HG03135 (cell line): ENCODE data around the gene AFF2.

Experiments used
- ATAC-seq: cut with Tn5 transposase; IDR thresholded peaks from one replicate; pipeline ENCODE4 v1.9.1; 2021; ENCODE audit warnings: mild to moderate bottlenecking, moderate library complexity; ENCODE audit not compliant: unreplicated experiment

Gene AFF2

DNA sequence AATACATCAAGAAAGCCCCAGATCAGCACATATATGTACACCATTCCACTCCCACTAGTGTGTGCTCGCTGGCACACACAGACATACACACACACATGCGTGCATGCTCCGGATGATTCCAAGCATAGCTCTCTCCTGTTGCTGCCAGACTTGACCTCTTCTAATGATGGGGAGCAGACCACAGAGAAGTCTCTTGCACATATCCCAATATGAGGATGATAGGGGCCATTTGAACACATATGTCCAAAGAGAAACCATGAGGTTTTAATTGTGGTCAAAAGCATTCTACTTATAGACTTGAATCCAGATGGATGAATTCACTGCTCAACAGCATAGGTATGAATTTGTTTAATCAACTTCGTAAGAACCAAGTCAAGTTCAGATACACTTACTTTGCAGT lies 214.9 kb downstream of the AFF2 start:
- no peak for ATAC-seq

DNA sequence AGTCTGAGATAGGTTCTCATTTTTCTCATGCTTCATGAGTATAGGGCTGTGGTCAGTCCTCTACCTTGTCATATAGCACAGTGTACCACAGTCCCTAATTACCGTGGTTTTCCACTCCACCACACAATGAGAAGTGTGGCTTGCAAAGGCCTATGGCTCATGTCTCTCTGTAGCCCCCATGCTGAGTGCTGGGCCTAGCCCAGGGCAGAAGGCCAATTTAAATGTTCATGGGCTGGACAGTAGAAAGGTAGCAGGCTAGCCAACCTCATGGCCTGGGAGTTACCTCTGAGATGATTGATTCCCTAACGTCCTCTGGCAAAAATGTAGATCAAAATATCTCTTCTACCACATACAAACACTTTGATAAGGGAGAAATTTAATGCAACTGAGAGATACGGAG lies 222.5 kb downstream of the AFF2 start:
- no peak for ATAC-seq

DNA sequence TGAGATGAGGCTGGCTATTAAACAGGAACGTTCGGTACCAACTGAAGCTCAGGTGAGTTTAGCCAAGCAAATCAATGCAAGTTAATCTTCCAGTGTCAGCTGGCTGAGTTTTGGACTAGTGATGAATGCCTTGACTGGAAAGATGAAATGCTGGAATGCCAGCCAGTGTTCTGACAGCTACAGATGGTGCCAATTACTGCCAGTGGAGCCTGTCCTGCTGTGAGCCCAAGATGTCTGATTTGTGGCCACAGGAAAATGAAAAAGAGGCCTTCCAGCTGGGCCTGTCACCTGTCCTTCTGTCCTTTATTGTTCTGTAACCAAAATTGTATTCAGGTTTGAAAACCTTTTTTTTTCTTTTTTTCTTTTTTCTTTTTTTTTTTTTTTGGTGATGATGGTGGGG lies 223.1 kb downstream of the AFF2 start:
- ATAC-seq: no peak

DNA sequence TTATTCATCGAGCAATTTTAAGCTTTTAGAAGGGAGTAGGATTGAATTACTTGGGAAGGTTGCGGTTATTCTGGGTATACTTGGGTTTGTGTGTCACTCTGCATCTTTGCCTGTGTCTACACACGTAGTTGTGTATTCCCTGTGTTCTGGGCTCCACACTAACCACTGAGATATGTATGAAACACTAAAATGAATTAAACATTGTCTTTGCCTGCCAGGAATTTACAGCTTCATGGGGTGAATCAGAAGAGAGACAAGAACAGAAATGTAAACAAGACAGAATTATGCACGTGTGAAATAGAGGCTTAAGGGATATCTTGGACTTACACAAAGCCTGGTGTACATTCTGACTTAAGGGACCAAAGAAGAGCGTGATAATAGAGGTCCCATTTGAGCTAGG lies 228.5 kb downstream of the AFF2 start:
- ATAC-seq: no peak

DNA sequence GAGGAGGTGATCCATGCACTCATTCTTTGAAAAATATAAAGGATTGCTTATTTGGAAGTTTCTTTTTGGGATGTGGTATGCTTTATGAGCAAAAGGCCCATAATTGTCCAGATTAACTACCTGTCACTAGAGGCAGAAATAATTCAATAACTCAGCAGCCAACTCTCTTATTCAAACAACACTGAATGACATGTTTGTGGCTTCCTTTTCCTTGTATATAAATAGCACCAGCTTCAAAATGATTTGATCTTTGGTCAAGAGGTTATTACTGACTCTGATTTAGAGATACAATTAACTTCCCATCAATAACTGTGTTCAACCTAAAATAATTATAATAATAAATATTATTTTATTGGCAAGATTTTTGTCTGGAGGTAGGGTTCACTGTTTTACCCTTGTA lies 232.3 kb downstream of the AFF2 start:
- no peak for ATAC-seq

- ATAC-seq: no peak
These were observed 241.0 kb downstream of the AFF2 start for GRCh38 chrX:148741441-148741840.

DNA sequence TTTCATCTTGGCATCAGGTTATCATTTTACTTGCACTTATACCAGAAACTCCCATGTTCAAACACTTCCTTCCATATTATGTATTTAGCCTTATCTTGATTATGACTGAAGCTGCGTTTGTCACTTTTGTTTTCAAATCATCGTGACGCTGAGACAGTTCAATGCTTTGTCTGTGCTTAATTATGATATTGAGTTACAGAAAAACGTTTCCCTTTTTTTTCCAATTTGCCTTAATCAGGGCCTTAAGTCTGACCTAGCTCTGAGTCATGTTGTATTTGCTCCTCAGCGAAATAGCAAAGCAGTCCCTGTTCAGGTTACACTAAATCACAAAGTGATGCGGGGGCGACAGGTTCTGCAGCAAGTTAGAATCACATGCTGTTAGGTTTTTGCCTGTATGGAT lies 254.7 kb downstream of the AFF2 start:
- no peak for ATAC-seq

GRCh38 chrX:148763896-148764295 lies 263.5 kb downstream of the AFF2 start:
- ATAC-seq: no peak

- ATAC-seq: no peak
These were observed 267.9 kb downstream of the AFF2 start for GRCh38 chrX:148768296-148768695.

- no peak for ATAC-seq
These were observed 271.0 kb downstream of the AFF2 start for GRCh38 chrX:148771440-148771839.

DNA sequence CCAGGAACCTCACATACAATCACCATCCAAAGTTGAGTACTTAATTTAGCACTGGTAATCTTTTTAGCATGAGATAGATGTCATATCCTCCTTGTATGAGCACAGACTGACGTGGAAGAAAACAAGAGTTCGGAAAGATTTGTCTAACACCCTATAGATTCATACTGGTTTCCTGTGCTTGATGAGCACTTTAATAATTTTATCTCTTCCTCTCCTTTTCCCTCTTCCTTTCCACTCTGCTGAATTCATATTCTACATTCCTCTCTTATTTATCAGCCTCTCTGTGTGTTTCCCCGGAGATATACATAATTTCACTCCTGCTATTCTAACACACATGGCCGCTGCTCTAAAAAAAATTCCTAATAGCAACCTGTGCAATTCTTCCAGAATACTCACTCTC lies 273.9 kb downstream of the AFF2 start:
- no peak for ATAC-seq

GRCh38 chrX:148784137-148784536 lies 283.7 kb downstream of the AFF2 start:
- no peak for ATAC-seq

DNA sequence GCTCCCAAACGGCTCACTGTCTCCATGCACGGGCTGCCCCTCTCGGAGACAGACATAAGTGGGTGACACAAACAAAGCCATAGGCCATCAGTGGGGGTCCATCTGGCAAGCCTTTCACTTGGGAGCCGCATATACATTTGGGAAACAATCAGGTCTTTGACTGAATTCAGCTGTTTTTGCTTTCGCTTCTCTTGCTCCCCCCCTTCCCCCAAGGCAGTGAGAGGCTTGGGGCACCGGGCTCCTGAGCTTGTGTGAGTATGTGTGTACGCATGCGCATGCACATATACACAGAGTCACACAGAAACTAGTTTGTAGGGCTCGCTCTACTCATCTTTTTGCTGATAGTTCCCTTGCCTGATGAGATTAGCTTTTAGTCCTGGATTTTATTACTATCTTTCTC lies 284.4 kb downstream of the AFF2 start:
- no peak for ATAC-seq

DNA sequence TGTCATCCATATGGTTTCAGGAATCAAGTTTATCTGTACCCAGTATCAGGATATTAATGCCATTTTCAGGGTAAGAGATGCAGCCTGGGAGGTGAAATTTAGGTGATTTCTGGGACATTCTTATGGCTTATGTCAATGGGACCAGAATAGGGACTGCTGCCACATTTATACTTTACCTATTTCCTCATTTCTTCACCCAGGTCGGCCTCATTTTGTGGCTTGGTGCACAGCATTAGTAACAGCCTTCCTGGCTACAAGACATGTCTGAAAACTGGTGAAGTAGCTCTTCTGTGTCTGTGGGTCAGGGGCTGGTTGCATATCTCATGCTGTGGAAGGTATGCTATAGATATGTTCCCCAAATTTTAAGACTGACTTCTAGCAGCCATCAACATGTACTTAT lies 284.8 kb downstream of the AFF2 start:
- ATAC-seq: no peak

- no peak for ATAC-seq
These were observed 288.0 kb downstream of the AFF2 start for GRCh38 chrX:148788449-148788848.

- ATAC-seq: no peak
These were observed 293.9 kb downstream of the AFF2 start for GRCh38 chrX:148794350-148794749.

GRCh38 chrX:148804579-148805355 lies 304.4 kb downstream of the AFF2 start:
- no peak for ATAC-seq

GRCh38 chrX:148806145-148806870 lies 305.9 kb downstream of the AFF2 start:
- no peak for ATAC-seq

DNA sequence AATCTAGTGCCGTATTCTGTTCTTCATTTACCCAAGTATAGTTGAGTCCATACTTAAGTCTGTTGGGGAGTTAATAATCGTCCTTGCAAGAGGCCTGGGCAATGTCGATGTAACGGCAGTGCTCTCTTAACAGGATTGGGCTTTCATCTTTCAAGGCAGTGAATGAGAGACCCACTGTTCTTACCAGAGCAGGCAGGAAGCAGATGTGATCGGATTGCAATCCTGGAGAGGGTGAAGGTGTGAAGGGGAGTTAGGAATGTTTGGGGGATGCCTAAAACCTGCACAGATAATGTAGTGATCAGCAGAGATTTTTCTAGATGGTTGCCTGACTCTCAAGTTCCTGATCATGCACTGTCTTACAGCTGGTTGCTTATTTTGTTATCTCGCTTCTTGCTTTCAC lies 308.4 kb downstream of the AFF2 start:
- no peak for ATAC-seq

GRCh38 chrX:148811236-148811635 lies 310.8 kb downstream of the AFF2 start:
- no peak for ATAC-seq

GRCh38 chrX:148813422-148813821 lies 313.0 kb downstream of the AFF2 start:
- ATAC-seq: no peak

DNA sequence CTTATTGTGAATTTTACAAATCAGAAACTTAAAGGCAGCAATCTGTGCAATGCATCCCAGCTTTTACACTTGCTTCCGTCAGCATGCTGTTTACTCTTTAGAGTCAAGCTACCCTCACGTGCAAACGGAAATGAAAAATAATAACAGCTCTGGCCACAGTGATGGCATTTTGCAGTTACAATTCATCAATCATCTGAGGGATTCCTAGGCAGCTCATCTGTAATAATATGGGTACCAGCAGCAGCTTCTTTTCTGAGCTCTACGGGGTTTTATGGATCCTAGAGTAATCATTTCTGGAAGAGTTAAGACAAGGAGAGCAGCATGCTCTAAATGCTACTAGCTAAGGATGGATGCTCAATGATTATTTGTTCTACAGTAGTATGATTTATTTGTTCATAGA lies 313.6 kb downstream of the AFF2 start:
- ATAC-seq: no peak
